GM19324 (cell line): ENCODE data around the gene ZNF202.
"Not testable (repeated sequence)": the region's sequence is repeated elsewhere in the genome, so short reads cannot be mapped to it uniquely, and the experiment has no call there.

ENCODE experiments used
- ATAC-seq: cut with Tn5 transposase; IDR thresholded peaks from one replicate; pipeline ENCODE4 v1.9.1; 2021; ENCODE audit warnings: mild to moderate bottlenecking, moderate library complexity; ENCODE audit not compliant: unreplicated experiment, low FRiP score

Gene ZNF202

GRCh38 chr11:123741159-123742030, at the start of gene ZNF202:
TSS of gene ZNF202 (minus strand) at chr11:123741660. CDS start at chr11:123730888, 10,772 bp downstream.
- ATAC-seq, result peak; percentile 99

- no peak for ATAC-seq
These were observed 42.1 kb upstream of the ZNF202 start for GRCh38 chr11:123783536-123783935.

- ATAC-seq, result no peak
These were observed 37.1 kb upstream of the ZNF202 start for GRCh38 chr11:123778511-123778910.

DNA sequence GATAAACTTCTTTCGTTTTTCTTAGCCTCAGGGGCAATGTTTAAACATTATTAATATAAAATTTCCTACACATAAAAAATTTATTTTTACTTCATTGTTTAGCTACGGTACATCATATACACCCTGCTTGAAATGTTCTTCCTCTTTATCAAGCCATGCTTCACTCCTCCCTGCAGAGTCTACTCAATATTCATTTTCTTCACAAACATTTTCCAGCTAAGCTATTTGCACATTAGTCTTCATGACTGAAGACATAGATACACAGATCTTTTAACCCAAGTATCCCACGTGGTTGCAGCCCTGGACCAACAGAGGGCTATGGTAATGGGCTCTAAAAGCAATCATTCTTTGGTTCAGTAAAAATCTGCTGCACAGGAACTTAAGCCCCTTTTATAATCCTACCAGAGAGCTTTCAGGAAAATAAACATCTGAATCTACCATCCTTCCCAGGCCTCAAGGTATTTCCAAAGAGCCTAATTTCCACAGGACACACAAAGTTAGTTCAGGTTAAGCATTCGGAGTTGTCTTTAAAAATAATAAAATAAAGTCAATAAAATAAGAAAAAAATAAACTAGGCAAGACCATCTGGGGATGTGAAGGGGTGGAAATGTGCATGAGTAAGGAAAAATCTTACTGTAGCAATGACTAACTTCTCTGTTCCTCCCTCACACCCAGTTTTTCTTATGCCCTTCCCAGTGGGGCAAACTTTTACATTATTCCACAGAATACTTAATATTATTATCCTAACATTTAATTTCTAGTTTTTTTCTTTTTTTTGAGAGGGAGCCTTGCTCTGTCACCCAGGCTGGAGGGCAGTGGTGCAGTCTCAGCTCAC, 34.5 kb upstream of the ZNF202 start:
- no peak for ATAC-seq

DNA sequence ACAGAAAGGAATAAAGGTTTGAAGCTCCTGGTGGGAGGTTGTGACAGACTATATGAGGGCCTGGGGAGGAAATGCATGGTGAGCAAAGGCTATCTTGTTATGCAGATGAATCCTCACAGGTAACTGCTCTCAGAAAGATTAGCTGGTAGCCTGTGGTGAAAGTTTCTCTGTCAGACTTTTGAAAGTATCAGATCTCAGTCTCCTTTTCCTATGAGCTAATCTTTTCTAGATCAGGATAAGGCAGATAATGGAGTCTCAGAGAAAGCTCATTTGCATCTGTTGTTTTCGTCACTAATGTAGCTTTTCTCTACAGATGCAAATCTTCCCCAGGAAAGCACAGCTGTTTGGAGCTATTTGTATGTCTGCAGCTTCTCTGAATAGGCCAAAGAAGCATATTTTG, 33.8 kb upstream of the ZNF202 start:
- ATAC-seq, result no peak

DNA sequence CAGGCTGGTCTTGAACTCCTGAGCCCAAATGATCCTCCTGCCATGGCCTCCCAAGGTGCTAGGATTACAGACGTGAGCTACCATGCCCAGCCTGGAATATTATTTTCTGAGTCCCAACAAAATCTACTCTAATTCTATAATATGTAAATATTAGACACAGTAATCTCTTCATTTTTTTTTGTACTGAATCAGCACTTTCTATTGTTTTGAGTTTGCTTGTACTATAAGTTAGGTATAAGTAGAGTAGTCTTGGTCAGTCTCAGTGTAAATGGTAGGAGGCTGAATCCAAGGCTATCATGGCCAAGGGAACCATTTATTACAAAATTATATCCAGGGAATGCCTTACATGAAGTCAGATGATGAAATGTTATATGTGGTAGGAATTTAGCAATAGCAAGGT, 32.5 kb upstream of the ZNF202 start:
- ATAC-seq, result no peak

- no peak for ATAC-seq
These were observed 31.6 kb upstream of the ZNF202 start for GRCh38 chr11:123773026-123773425.

- no peak for ATAC-seq
These were observed 30.2 kb upstream of the ZNF202 start for GRCh38 chr11:123771664-123772063.

DNA sequence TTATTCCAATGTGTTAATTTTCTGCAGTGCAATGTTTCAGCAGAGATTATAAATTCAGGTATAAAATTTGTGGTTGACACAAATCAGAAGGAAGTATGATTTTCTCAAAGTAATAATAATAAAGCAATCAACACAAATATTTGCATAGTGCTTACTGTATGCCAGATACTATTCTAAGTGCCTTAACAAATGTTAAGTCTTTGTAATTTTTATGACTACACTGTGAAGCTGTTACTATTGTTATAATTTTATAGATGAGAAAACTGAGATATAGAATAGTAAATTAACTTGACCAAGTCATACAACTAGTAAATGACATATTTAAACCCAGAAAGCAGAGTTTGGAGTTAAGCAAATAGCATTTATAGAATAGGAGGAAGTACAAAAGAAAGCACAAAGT, 29.3 kb upstream of the ZNF202 start:
- no peak for ATAC-seq

DNA sequence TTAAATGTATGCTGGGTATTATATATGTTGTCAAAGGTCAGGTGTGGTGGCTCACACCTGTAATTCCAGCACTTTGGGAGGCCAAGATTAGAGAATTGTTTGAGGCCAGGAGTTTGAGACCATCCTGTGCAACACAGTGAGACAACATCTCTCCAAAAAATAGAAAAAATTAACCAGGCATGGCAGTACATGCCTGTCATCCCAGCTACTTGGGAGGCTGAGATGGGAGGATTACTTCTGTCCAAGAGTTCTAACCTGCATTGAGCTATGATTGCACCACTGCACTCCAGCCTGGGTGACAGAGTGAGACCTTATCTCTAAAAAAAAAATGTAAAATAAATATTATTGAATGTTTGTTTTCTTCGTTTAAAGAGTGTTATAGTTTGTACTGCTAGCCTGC, 24.1 kb upstream of the ZNF202 start:
- ATAC-seq, result no peak

GRCh38 chr11:123762422-123762821, 21.0 kb upstream of the ZNF202 start:
- ATAC-seq, result no peak

- ATAC-seq, result no peak
These were observed 19.4 kb upstream of the ZNF202 start for GRCh38 chr11:123760894-123761293.

DNA sequence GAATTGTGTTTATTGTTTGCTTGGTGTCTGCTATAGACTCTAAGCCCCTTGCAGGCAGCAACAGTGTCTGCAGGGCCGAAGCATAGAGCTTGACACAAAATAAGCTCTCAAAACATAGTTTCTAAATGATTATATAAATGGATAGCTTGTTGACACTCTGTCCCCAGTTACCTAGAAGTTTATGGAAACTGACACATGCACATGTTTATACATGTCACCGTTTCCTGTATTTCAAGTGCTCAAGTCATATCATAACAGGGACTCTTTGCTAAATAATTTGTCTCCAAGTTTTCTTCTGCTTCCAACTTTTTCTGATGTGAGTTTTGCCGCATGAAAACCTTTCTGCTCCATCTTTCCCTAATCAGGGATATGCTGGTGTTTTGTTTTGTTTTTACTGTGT, 16.5 kb upstream of the ZNF202 start:
- ATAC-seq, result no peak

- no peak for ATAC-seq
These were observed 14.4 kb upstream of the ZNF202 start for GRCh38 chr11:123755813-123756212.

DNA sequence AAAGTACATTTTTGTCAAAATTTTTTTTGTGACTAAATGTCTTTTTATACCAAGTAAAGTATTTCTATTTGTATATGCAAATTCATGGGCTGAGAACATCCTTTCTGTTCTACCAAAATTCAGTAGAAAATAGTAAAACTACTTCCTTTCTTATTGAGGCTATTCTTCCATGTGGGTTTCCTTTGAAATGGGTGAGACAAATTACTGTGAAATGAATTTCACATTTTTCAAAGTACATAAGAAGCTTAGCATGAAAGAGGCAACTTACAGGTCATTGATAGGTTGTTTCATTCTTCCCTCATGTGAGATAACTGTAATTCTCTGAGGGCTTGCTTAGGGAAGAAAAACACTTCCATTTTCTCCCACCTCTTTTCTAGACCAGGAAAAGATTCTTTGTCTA, 13.9 kb upstream of the ZNF202 start:
- ATAC-seq, result no peak

GRCh38 chr11:123754101-123754568, 12.7 kb upstream of the ZNF202 start, which contains the start of gene OR6X1:
TSS of gene OR6X1 (minus strand) at chr11:123754518. CDS start at chr11:123754518, 0 bp downstream.
- ATAC-seq, result no peak

- no peak for ATAC-seq
These were observed 11.7 kb upstream of the ZNF202 start for GRCh38 chr11:123753110-123753509.

- ATAC-seq, result no peak
These were observed 10.3 kb upstream of the ZNF202 start for GRCh38 chr11:123751781-123752180.

GRCh38 chr11:123748349-123748748, 6.9 kb upstream of the ZNF202 start:
- not testable (repeated sequence) for ATAC-seq

DNA sequence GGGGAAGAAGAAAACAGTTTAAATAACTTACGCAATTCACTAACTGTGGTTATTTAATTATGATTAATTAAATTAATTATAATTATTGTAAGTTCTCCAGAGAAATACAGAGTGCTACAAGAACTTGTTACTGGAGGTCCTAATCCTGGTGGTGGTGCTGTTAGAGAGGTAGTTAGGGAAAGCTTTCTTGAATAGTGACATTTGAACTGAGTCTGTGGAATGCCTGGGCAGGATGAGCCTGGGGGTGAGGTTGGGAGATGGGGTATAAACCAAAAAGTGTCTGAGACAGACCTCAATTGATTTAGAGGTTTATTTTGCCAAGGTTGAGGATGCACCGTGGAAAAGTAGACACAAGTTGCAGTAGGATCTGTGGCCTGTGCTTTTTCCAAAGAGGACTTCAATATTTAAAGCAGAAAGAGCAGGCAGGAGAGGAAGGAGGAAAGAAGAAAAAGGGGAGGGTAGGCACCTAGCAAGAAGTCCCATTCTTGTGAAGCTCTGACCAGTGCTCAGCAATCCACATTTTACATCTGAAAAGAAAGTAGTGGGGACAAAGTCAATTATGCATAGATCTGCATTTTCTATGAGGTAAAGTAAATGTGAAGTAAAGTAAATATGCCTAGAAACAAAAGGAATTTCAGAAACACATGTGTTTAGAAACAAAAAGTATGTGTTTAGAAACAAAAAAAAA, 4.4 kb upstream of the ZNF202 start:
- ATAC-seq, result no peak

- ATAC-seq, result no peak
These were observed 1.3 kb upstream of the ZNF202 start for GRCh38 chr11:123742724-123743120.
